K562 (cell line): ENCODE measurements around the gene NLGN4Y. TPM values are rescaled to one million over a fixed set of nuclear protein-coding genes. Genes with fewer than 3 reads are reported as not detected.

ENCODE experiments used
- ATAC-seq: fragments of 200-7000 bp; cut with Tn5 transposase; 3 replicates; pipeline ENCODE4 v1.9.1; 2020; ENCODE audit warnings: moderate library complexity
- BruUV-seq: library from RNA; stranded (reverse); fragments of 400-500 nt; replicated peaks from 2 replicates; lab custom pipeline; 2021; lab: Mats Ljungman, UMichigan
- CTCF ChIA-PET: fragments of 300-600 bp; formaldehyde crosslinking; extraction: SDS; loops from one replicate; lab custom pipeline; 2021; ENCODE audit warnings: low intra/inter-chr PET ratio; lab: Yijun Ruan, JAX
- POLR2A ChIA-PET: fragments of 300-600, 350-650 bp; sonication (Branson Sonifier 250); formaldehyde crosslinking; extraction: SDS; loops from one replicate; lab custom pipeline; 2021; ENCODE audit warnings: antibody characterized with exemption, inconsistent platforms; lab: Yijun Ruan, JAX
- DNase-seq, 4 experiments: peaks; one replicate each; pipeline versions ENCODE4 v3.0.0 to v3.0.0-alpha.2; 2011 to 2018; ENCODE audit warnings: low spot score in 3 of 4, mixed read lengths in 3 of 4; ENCODE audit errors: extremely low read depth in 1 of 4
- FAIRE-seq: peaks from 2 replicates; lab custom pipeline; 2011; peaks lifted over from hg19 to GRCh38; lab: Jason Lieb, UNC
- H2AFZ ChIP-seq: 2 replicates; pipeline ENCODE4 v1.6.0; 2011; ENCODE audit warnings: low read depth, low read length, control low read depth, inconsistent platforms
- H3K27ac ChIP-seq: fragments of 200-600 bp; 3 replicates; pipeline ENCODE4 v1.8.0; 2011; ENCODE audit warnings: low read depth, mild to moderate bottlenecking, control low read depth, inconsistent platforms, low read length, moderate library complexity, mixed read lengths; ENCODE audit errors: extremely low read depth
- H3K27me3 ChIP-seq, 2 experiments: fragments of 300-600 bp in 1 of 2; 2 replicates in 1 of 2; 3 replicates in 1 of 2; pipeline versions ENCODE4 v1.6.0 to v1.8.0; 2011; ENCODE audit warnings: inconsistent platforms in 2 of 2, low read length in 2 of 2, mild to moderate bottlenecking in 1 of 2, mixed read lengths in 1 of 2, moderate library complexity in 1 of 2; ENCODE audit not compliant: control insufficient read depth in 2 of 2, insufficient read depth in 2 of 2
- H3K36me3 ChIP-seq: fragments of 300-600 bp; 3 replicates; pipeline ENCODE4 v1.8.0; 2011; ENCODE audit warnings: mild to moderate bottlenecking, low read length, inconsistent platforms; ENCODE audit not compliant: control insufficient read depth, insufficient read depth
- H3K4me1 ChIP-seq, 2 experiments: fragments of 200-600 bp in 1 of 2; replicated peaks in 1 of 2; 2 replicates in 1 of 2; 3 replicates in 1 of 2; pipeline versions ENCODE4 v1.5.1 to v1.8.0; 2011; ENCODE audit warnings: inconsistent platforms in 2 of 2, low read length in 2 of 2, mild to moderate bottlenecking in 1 of 2, mixed read lengths in 1 of 2, moderate library complexity in 1 of 2; ENCODE audit not compliant: control insufficient read depth in 2 of 2, insufficient read depth in 2 of 2
- H3K4me2 ChIP-seq: 2 replicates; pipeline ENCODE4 v1.6.1; 2011; ENCODE audit warnings: low read length, control low read depth, inconsistent platforms, mixed read lengths; ENCODE audit not compliant: insufficient read depth
- H3K4me3 ChIP-seq: fragments of 200-600 bp; sonication (generic), shearing (Covaris generic); 2 replicates; pipeline ENCODE4 v1.5.1; 2016; ENCODE audit warnings: control low read depth, inconsistent platforms
- H3K79me2 ChIP-seq: fragments of 200-600 bp; 3 replicates; pipeline ENCODE4 v1.8.0; 2011; ENCODE audit warnings: low read length, inconsistent platforms; ENCODE audit not compliant: control insufficient read depth, insufficient read depth
- H3K9ac ChIP-seq, 2 experiments: 2 replicates each; pipeline versions ENCODE4 v1.6.0 to v1.6.1; 2011; ENCODE audit warnings: low read depth in 2 of 2, low read length in 2 of 2, control low read depth in 1 of 2, inconsistent platforms in 1 of 2, mild to moderate bottlenecking in 1 of 2, mixed read lengths in 1 of 2; ENCODE audit not compliant: insufficient read depth in 1 of 2
- H3K9me1 ChIP-seq: one replicate; pipeline ENCODE4 v1.6.0; 2011; ENCODE audit warnings: inconsistent platforms, mild to moderate bottlenecking, low read length, moderate library complexity; ENCODE audit not compliant: control insufficient read depth, insufficient read depth
- H3K9me3 ChIP-seq: replicated peaks from 2 replicates; pipeline ENCODE4 v1.5.1; 2011; ENCODE audit warnings: low read depth, low read length, inconsistent platforms; ENCODE audit not compliant: control insufficient read depth, insufficient read depth
- H4K20me1 ChIP-seq: replicated peaks from 2 replicates; pipeline ENCODE4 v1.6.1; 2011; ENCODE audit warnings: low read length, inconsistent platforms, mixed read lengths; ENCODE audit not compliant: control insufficient read depth, insufficient read depth
- ASH1L ChIP-seq: fragments of 450-650 bp; IDR thresholded peaks from 2 replicates; pipeline ENCODE4 v1.6.1; 2018; ENCODE audit warnings: borderline replicate concordance, mild to moderate bottlenecking, low read depth; ENCODE audit not compliant: partially characterized antibody
- CEBPG ChIP-seq, 3 experiments: fragments of 200-800 bp in 1 of 3; sonication (Bioruptor generic) in 1 of 3; sonication (generic) in 1 of 3; formaldehyde crosslinking in 1 of 3; IDR thresholded peaks in 2 of 3; conservative IDR thresholded peaks in 1 of 3; 2 replicates each; pipeline versions ENCODE4 v1.6.1 to v1.8.0; 2016 to 2022; ENCODE audit warnings: missing compliant biosample characterization in 2 of 3, missing genetic modification characterization in 2 of 3, mild to moderate bottlenecking in 1 of 3, missing genetic modification reagents in 1 of 3
- CHCHD3 ChIP-seq: fragments of 250-450 bp; sonication (Bioruptor Pico); IDR thresholded peaks from 2 replicates; pipeline ENCODE4 v2.1.2; 2022; ENCODE audit warnings: mild to moderate bottlenecking
- DNMT1 ChIP-seq: fragments of 450-650 bp; IDR thresholded peaks from 2 replicates; pipeline ENCODE4 v1.6.1; 2016; ENCODE audit warnings: antibody characterized with exemption, mild to moderate bottlenecking
- FOXJ2 ChIP-seq: fragments of 200-800 bp; sonication (Bioruptor generic); IDR thresholded peaks from 2 replicates; pipeline ENCODE4 v1.6.1; 2016; ENCODE audit warnings: missing genetic modification characterization, missing compliant biosample characterization
- GATAD2A ChIP-seq: fragments of 450-650 bp; IDR thresholded peaks from 2 replicates; pipeline ENCODE4 v1.6.1; 2017
- ILF3 ChIP-seq: fragments of 450-650 bp; IDR thresholded peaks from 2 replicates; pipeline ENCODE4 v1.6.1; 2018; ENCODE audit warnings: antibody characterized with exemption, mild to moderate bottlenecking, moderate library complexity, borderline replicate concordance
- TGIF2 ChIP-seq: sonication (generic); formaldehyde crosslinking; IDR thresholded peaks from 2 replicates; pipeline ENCODE4 v1.8.1; 2022; ENCODE audit warnings: mild to moderate bottlenecking, missing genetic modification reagents, moderate library complexity
- ZNF239 ChIP-seq: fragments of 250-450 bp; sonication (Bioruptor Pico); IDR thresholded peaks from 2 replicates; pipeline ENCODE4 v1.4.0; 2020; ENCODE audit warnings: mild to moderate bottlenecking
- ZNF57 ChIP-seq: fragments of 450-650 bp; formaldehyde crosslinking; IDR thresholded peaks from 2 replicates; pipeline ENCODE4 v1.4.0; 2020; ENCODE audit warnings: mild to moderate bottlenecking, moderate library complexity
- ZNF586 ChIP-seq: fragments of 450-650 bp; formaldehyde crosslinking; conservative IDR thresholded peaks from 2 replicates; pipeline ENCODE4 v1.4.0; 2020; ENCODE audit warnings: mild to moderate bottlenecking, moderate library complexity
- WGBS: fragments of 100-300 bp; shearing (Covaris generic); methylation state at CpG from one replicate; pipeline ENCODE4 v1.1.6; 2016; ENCODE audit warnings: low coverage, mixed read lengths; ENCODE audit not compliant: insufficient coverage; ENCODE audit errors: missing lambda C conversion rate; 5-methylcytosine and 5-hydroxymethylcytosine counted together
- in situ Hi-C: fragments of 300-500 bp; cut with MboI; formaldehyde crosslinking; loops from 4 replicates; pipeline ENCODE4 v1.15.0; 2018; ENCODE audit warnings: inconsistent platforms, mixed read lengths
- intact Hi-C: fragments of 100-400 bp; cut with micrococcal nuclease; formaldehyde crosslinking; loops from 2 replicates; pipeline ENCODE4 v1.14.2; 2022
- polyA plus RNA-seq, 8 experiments: library from polyadenylated mRNA; depleted of rRNA in 4 of 8; stranded (reverse) in 5 of 8; unstranded in 3 of 8; fragments of >200 nt; fragmentation: Nextera tagmentation in 2 of 8; fragmentation: Illumina TruSeq in 1 of 8; extraction: Ambion mirVana in 2 of 8; extraction: Trizol in 1 of 8; gene quantifications; 2 replicates each; pipeline versions ENCODE4 v1.2.1 to v1.2.3, GENCODE V29; 2011 to 2014; ENCODE audit warnings: inconsistent platforms in 1 of 8, missing spikeins in 1 of 8
- total RNA-seq, 7 experiments: library from RNA; depleted of rRNA in 6 of 7; stranded (reverse); fragments of >200 nt in 6 of 7; fragmentation: Illumina TruSeq in 2 of 7; extraction: Trizol in 2 of 7; gene quantifications; 2 replicates each; pipeline versions ENCODE4 v1.2.1 to v1.2.3, GENCODE V29; 2011 to 2021; ENCODE audit warnings: low replicate concordance in 1 of 7
- TF ChIP-seq, protein P1 (sequence below): fragments of 200-400 bp; formaldehyde crosslinking; IDR thresholded peaks from 2 replicates; pipeline ENCODE4 v1.6.1; 2017; ENCODE audit warnings: mild to moderate bottlenecking, low read depth, low read length, moderate library complexity
- TF ChIP-seq, protein P2 (sequence below): IDR thresholded peaks from 3 replicates; pipeline ENCODE4 v1.6.1; 2011; ENCODE audit warnings: borderline replicate concordance, mild to moderate bottlenecking, moderate library complexity; ENCODE audit not compliant: insufficient read length; ENCODE audit errors: extremely low read depth
- TF ChIP-seq, protein P3 (sequence below): fragments of 450-650 bp; IDR thresholded peaks from 2 replicates; pipeline ENCODE4 v1.6.1; 2016; ENCODE audit warnings: borderline replicate concordance
- TF ChIP-seq, protein P4 (sequence below): fragments of 250-450 bp; sonication (Bioruptor Pico); IDR thresholded peaks from 2 replicates; pipeline ENCODE4 v1.5.0; 2021

The NLGN4Y gene
- total and polyA plus RNA-seq, 9 of the 15 experiments (the other 6 are each of a cell fraction or from before 2014, with no cell fraction given) = not detected

DNA sequence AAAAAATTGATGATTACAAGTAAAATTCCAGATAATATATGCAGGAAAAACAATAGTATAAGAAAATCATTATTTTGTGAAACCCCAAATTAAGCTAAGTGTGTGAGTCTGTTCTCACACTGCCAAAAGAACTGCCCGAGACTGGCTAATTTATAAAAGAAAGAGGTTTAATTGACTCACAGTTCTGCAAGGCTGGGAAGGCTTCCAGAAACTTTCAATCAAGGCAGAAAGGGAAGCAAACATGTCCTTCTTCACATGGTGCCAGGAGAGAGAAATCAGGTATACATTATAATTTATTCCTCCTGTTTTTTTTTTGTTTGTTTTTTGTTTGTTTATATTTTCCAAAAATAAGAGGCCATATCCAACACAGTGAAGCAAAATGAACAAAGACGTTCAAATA lies 276.8 kb downstream of the NLGN4Y start:
- FAIRE-seq (no peak), DNase-seq (no peak), ATAC-seq (no peak)
- in situ Hi-C loops = no loop called here
- Histone ChIP-seq H3K36me3 (no peaks in the 10 kb centered on the region), H3K27ac (no peak overlapping the region), H3K4me3 (no peak overlapping the region), H3K9ac (no peak overlapping the region), H3K79me2 (no peaks in the 10 kb centered on the region), H3K4me1 (no peaks in the 10 kb centered on the region), H2AFZ (no peak overlapping the region), H3K9me3 (no peaks in the 10 kb centered on the region), H3K9me1 (no peaks in the 10 kb centered on the region), H3K27me3 (no peaks in the 10 kb centered on the region), H3K4me2 (no peak overlapping the region), H4K20me1 (no peaks in the 10 kb centered on the region)
- POLR2A ChIA-PET = no interaction called here
- intact Hi-C loops = no loop called here
- CTCF ChIA-PET = no interaction called here
- no TSS peak for BruUV-seq
- no CpG with 5 or more reads among the region's 2 CpGs for WGBS
- no peak for TF ChIP-seq FOXJ2 (tag)
- no peak for TF ChIP-seq GATAD2A
- TF ChIP-seq ZNF57 (CRISPR knock-in tag) = no peak
- TF ChIP-seq, protein P1, sequence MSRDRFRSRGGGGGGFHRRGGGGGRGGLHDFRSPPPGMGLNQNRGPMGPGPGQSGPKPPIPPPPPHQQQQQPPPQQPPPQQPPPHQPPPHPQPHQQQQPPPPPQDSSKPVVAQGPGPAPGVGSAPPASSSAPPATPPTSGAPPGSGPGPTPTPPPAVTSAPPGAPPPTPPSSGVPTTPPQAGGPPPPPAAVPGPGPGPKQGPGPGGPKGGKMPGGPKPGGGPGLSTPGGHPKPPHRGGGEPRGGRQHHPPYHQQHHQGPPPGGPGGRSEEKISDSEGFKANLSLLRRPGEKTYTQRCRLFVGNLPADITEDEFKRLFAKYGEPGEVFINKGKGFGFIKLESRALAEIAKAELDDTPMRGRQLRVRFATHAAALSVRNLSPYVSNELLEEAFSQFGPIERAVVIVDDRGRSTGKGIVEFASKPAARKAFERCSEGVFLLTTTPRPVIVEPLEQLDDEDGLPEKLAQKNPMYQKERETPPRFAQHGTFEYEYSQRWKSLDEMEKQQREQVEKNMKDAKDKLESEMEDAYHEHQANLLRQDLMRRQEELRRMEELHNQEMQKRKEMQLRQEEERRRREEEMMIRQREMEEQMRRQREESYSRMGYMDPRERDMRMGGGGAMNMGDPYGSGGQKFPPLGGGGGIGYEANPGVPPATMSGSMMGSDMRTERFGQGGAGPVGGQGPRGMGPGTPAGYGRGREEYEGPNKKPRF = no peak
- no peak for TF ChIP-seq CHCHD3
- TF ChIP-seq CEBPG (CRISPR knock-in tag; IDR thresholded peaks at IDR 0.05) = no peak
- no peak for TF ChIP-seq CEBPG (tag; conservative IDR thresholded peaks at IDR 0.05 in 1 of 2, IDR thresholded peaks at IDR 0.05 in 1 of 2)
- no peak for TF ChIP-seq ASH1L
- TF ChIP-seq ZNF239 (CRISPR knock-in tag) = no peak
- TF ChIP-seq, protein P2, sequence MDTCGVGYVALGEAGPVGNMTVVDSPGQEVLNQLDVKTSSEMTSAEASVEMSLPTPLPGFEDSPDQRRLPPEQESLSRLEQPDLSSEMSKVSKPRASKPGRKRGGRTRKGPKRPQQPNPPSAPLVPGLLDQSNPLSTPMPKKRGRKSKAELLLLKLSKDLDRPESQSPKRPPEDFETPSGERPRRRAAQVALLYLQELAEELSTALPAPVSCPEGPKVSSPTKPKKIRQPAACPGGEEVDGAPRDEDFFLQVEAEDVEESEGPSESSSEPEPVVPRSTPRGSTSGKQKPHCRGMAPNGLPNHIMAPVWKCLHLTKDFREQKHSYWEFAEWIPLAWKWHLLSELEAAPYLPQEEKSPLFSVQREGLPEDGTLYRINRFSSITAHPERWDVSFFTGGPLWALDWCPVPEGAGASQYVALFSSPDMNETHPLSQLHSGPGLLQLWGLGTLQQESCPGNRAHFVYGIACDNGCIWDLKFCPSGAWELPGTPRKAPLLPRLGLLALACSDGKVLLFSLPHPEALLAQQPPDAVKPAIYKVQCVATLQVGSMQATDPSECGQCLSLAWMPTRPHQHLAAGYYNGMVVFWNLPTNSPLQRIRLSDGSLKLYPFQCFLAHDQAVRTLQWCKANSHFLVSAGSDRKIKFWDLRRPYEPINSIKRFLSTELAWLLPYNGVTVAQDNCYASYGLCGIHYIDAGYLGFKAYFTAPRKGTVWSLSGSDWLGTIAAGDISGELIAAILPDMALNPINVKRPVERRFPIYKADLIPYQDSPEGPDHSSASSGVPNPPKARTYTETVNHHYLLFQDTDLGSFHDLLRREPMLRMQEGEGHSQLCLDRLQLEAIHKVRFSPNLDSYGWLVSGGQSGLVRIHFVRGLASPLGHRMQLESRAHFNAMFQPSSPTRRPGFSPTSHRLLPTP = no peak
- no peak for TF ChIP-seq DNMT1
- TF ChIP-seq ILF3 = no peak
- TF ChIP-seq, protein P3, sequence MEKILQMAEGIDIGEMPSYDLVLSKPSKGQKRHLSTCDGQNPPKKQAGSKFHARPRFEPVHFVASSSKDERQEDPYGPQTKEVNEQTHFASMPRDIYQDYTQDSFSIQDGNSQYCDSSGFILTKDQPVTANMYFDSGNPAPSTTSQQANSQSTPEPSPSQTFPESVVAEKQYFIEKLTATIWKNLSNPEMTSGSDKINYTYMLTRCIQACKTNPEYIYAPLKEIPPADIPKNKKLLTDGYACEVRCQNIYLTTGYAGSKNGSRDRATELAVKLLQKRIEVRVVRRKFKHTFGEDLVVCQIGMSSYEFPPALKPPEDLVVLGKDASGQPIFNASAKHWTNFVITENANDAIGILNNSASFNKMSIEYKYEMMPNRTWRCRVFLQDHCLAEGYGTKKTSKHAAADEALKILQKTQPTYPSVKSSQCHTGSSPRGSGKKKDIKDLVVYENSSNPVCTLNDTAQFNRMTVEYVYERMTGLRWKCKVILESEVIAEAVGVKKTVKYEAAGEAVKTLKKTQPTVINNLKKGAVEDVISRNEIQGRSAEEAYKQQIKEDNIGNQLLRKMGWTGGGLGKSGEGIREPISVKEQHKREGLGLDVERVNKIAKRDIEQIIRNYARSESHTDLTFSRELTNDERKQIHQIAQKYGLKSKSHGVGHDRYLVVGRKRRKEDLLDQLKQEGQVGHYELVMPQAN = no peak
- no peak for TF ChIP-seq ZNF586
- TF ChIP-seq, protein P4, sequence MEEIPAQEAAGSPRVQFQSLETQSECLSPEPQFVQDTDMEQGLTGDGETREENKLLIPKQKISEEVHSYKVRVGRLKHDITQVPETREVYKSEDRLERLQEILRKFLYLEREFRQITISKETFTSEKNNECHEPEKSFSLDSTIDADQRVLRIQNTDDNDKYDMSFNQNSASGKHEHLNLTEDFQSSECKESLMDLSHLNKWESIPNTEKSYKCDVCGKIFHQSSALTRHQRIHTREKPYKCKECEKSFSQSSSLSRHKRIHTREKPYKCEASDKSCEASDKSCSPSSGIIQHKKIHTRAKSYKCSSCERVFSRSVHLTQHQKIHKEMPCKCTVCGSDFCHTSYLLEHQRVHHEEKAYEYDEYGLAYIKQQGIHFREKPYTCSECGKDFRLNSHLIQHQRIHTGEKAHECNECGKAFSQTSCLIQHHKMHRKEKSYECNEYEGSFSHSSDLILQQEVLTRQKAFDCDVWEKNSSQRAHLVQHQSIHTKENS = no peak
- no peak for TF ChIP-seq TGIF2 (CRISPR knock-in tag)
